Epithelial cell of proximal tubule (primary cell): Measurements from ENCODE around the gene NEK1. TPM values are rescaled to one million over a fixed set of nuclear protein-coding genes. Genes with fewer than 3 reads are reported as not detected.

Experiments used
- DNase-seq: peaks from one replicate; pipeline ENCODE4 v3.0.0-alpha.2; 2011; ENCODE audit warnings: low read depth
- H3K4me3 ChIP-seq: 2 replicates; pipeline ENCODE4 v1.5.1; 2011; ENCODE audit warnings: low read depth, mild to moderate bottlenecking, low read length
- total RNA-seq: library from RNA; depleted of rRNA; stranded (reverse); fragments of >200 nt; gene quantifications from 2 replicates; pipeline ENCODE4 v1.2.3, GENCODE V29; 2015
- TF ChIP-seq, protein P1 (sequence below): conservative IDR thresholded peaks from 2 replicates; pipeline ENCODE4 v1.5.1; 2012; ENCODE audit warnings: low read depth, mild to moderate bottlenecking, low read length

Gene NEK1
- total RNA-seq, 1 donor from 2014 or later = 8.0 TPM

DNA sequence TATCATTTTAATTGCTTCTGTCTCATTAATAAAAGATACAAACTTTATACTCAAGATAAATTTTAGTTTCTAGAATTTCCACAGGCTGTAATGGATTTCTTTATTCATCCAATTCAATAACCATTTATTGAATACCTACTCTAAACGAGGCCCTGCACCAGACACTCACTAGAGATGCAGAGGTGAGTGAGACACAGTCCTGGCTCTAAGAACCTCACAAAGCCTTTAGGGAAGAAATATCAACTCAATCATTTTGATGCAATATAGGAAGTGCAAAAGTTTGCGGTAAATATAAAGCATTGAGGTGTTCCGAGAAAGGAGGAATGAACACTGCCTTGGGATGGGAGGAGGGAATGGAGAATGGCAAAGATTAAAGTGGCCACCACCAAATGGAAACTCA, 260.0 kb downstream of the NEK1 start:
- DNase-seq = no peak
- no peak overlapping the region for H3K4me3 ChIP-seq
- TF ChIP-seq, protein P1, sequence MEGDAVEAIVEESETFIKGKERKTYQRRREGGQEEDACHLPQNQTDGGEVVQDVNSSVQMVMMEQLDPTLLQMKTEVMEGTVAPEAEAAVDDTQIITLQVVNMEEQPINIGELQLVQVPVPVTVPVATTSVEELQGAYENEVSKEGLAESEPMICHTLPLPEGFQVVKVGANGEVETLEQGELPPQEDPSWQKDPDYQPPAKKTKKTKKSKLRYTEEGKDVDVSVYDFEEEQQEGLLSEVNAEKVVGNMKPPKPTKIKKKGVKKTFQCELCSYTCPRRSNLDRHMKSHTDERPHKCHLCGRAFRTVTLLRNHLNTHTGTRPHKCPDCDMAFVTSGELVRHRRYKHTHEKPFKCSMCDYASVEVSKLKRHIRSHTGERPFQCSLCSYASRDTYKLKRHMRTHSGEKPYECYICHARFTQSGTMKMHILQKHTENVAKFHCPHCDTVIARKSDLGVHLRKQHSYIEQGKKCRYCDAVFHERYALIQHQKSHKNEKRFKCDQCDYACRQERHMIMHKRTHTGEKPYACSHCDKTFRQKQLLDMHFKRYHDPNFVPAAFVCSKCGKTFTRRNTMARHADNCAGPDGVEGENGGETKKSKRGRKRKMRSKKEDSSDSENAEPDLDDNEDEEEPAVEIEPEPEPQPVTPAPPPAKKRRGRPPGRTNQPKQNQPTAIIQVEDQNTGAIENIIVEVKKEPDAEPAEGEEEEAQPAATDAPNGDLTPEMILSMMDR = no peak

- peak; percentile 51 for DNase-seq
- no peak overlapping the region for H3K4me3 ChIP-seq
- TF ChIP-seq, protein P1 = no peak
These were observed 260.5 kb downstream of the NEK1 start for GRCh38 chr4:169351872-169352271.

GRCh38 chr4:169348541-169348940, 263.8 kb downstream of the NEK1 start:
- DNase-seq = no peak
- no peak overlapping the region for H3K4me3 ChIP-seq
- TF ChIP-seq, protein P1 = no peak

- H3K4me3 ChIP-seq = no peak overlapping the region
- TF ChIP-seq, protein P1 = no peak
- DNase-seq = no peak
These were observed 265.5 kb downstream of the NEK1 start for GRCh38 chr4:169346840-169347239.

GRCh38 chr4:169345316-169345721, 267.1 kb downstream of the NEK1 start:
- H3K4me3 ChIP-seq = no peak overlapping the region
- TF ChIP-seq, protein P1 = peak; percentile 6
- DNase-seq = peak; percentile 43

Other genes starting within 250 kb of the NEK1 start
- gene CLCN3, start 8.0 kb upstream of the NEK1 start, total RNA-seq = 27.6 and 31.3 TPM in 2 replicates
- gene HPF1, start 145.4 kb upstream of the NEK1 start, total RNA-seq = 37.2 and 58.2 TPM in 2 replicates